Fibroblast of villous mesenchyme (primary cell): ENCODE data around the gene EHD2. TPM values are rescaled to one million over a fixed set of nuclear protein-coding genes. Genes with fewer than 3 reads are reported as not detected.

Experiments
- DNase-seq: peaks from one replicate; pipeline ENCODE4 v3.0.0-alpha.2; 2010; ENCODE audit warnings: low read depth
- H3K4me3 ChIP-seq: 2 replicates; pipeline ENCODE4 v1.5.1; 2011; ENCODE audit warnings: low read depth, mild to moderate bottlenecking, low read length
- CTCF ChIP-seq: IDR thresholded peaks from 2 replicates; pipeline ENCODE4 v1.5.1; 2012; ENCODE audit warnings: low read depth, mild to moderate bottlenecking, low read length; ENCODE audit not compliant: insufficient read depth
- total RNA-seq: library from RNA; depleted of rRNA; stranded (reverse); fragments of >200 nt; gene quantifications from 2 replicates; pipeline ENCODE4 v1.2.3, GENCODE V29; 2012

EHD2 gene
- total RNA-seq, 1 donor: 144 TPM

GRCh38 chr19:47679922-47680857, 33.0 kb upstream of the EHD2 start:
- no peak for DNase-seq

GRCh38 chr19:47680858-47681332, 32.3 kb upstream of the EHD2 start:
- TF ChIP-seq CTCF: no peak
- H3K4me3 ChIP-seq: no peak overlapping the region
- no peak for DNase-seq

More at GRCh38 chr19:47679922-47680857, 33.0 kb upstream of the EHD2 start:
- no peak for TF ChIP-seq CTCF
- no peak overlapping the region for H3K4me3 ChIP-seq

- no peak for DNase-seq
- no peak for TF ChIP-seq CTCF
- no peak overlapping the region for H3K4me3 ChIP-seq
Observed at GRCh38 chr19:47681388-47681787, 31.8 kb upstream of the EHD2 start.

- no peak for TF ChIP-seq CTCF
- DNase-seq: no peak
Observed at GRCh38 chr19:47681936-47682335, 31.3 kb upstream of the EHD2 start.

GRCh38 chr19:47682939-47683338, 30.3 kb upstream of the EHD2 start:
- H3K4me3 ChIP-seq: no peak overlapping the region
- no peak for TF ChIP-seq CTCF
- DNase-seq: no peak

More at GRCh38 chr19:47681936-47682335, 31.3 kb upstream of the EHD2 start:
- H3K4me3 ChIP-seq: no peak overlapping the region

GRCh38 chr19:47686679-47687450, 26.4 kb upstream of the EHD2 start:
- no peak for DNase-seq
- no peak for TF ChIP-seq CTCF
- H3K4me3 ChIP-seq: no peak overlapping the region
